HCT116 (cell line): ENCODE measurements around the gene TCF12.

ENCODE experiments used
- CTCF ChIP-seq, 3 experiments: fragments of 200-600 bp in 1 of 3; sonication (generic) in 1 of 3; IDR thresholded peaks in 2 of 3; conservative IDR thresholded peaks in 1 of 3; 2 replicates each; pipeline ENCODE4 v1.5.1; 2012 to 2017; ENCODE audit warnings: low read depth in 2 of 3, low read length in 2 of 3, antibody characterized with exemption in 1 of 3, borderline replicate concordance in 1 of 3, control low read depth in 1 of 3, mild to moderate bottlenecking in 1 of 3, mixed read lengths in 1 of 3, mixed run types in 1 of 3, moderate library complexity in 1 of 3; ENCODE audit not compliant: insufficient read depth in 1 of 3
- JUND ChIP-seq: IDR thresholded peaks from 2 replicates; pipeline ENCODE4 v1.6.1; 2012
- POLR2AphosphoS5 ChIP-seq: IDR thresholded peaks from 2 replicates; pipeline ENCODE4 v1.6.1; 2011; ENCODE audit warnings: mild to moderate bottlenecking, low read depth, low read length, moderate library complexity
- SRF ChIP-seq: IDR thresholded peaks from 2 replicates; pipeline ENCODE4 v1.6.1; 2012; ENCODE audit warnings: low read depth

GRCh38 chr15:57301307-57301706, 382.9 kb downstream of the TCF12 start:
- TF ChIP-seq JUND (no peak), CTCF (IDR thresholded peaks at IDR 0.05 in 2 of 3, conservative IDR thresholded peaks at IDR 0.05 in 1 of 3; ENCODE audit: borderline replicate concordance in 1 of 3, insufficient read depth in 1 of 3, low read depth in 2 of 3, low read length in 2 of 3) (no peak), POLR2AphosphoS5 (no peak), SRF (no peak)
